Ovary (tissue), 9 donors: Measurements from ENCODE around the gene NUDT8. TPM values are rescaled to one million over a fixed set of nuclear protein-coding genes. Genes with fewer than 3 reads are reported as not detected.

ENCODE experiments used
- DNase-seq, 5 donors: peaks; one replicate each; pipeline ENCODE4 v3.0.0-alpha.2; 2019 to 2020
- H3K27ac ChIP-seq, 2 donors: fragments of 200-600 bp; one replicate each; pipeline versions ENCODE4 v1.5.1 to v1.8.0; 2019 to 2022
- H3K27me3 ChIP-seq: fragments of 200-600 bp; one replicate; pipeline ENCODE4 v1.8.0; 2022
- H3K36me3 ChIP-seq: fragments of 200-600 bp; sonication (generic); one replicate; pipeline ENCODE4 v1.5.1; 2019
- H3K4me1 ChIP-seq: one replicate; pipeline ENCODE4 v1.8.1; 2013; ENCODE audit warnings: mild to moderate bottlenecking, moderate library complexity; ENCODE audit not compliant: insufficient read depth
- H3K4me3 ChIP-seq: fragments of 200-600 bp; sonication (generic); one replicate; pipeline ENCODE4 v1.5.1; 2017
- H3K9me3 ChIP-seq, 2 donors: fragments of 200-600 bp in 1 of 2; sonication (generic) in 1 of 2; one replicate each; pipeline versions ENCODE4 v1.5.1 to v1.8.1; 2013 to 2019; ENCODE audit warnings: mild to moderate bottlenecking in 1 of 2, moderate library complexity in 1 of 2
- EP300 ChIP-seq: sonication (generic); formaldehyde crosslinking; IDR thresholded peaks from one replicate; pipeline ENCODE4 v1.6.1; 2017; ENCODE audit warnings: antibody characterized with exemption
- POLR2A ChIP-seq: fragments of 450-650 bp; IDR thresholded peaks from one replicate; pipeline ENCODE4 v1.6.1; 2017; ENCODE audit warnings: antibody characterized with exemption, mild to moderate bottlenecking, moderate library complexity
- WGBS, 3 donors: extraction: QIAGEN DNeasy Blood & Tissue Kit in 1 of 3; methylation state at CpG; one replicate each; pipeline versions ENCODE4 v1.1.5 to v1.1.7; 2013 to 2017; 5-methylcytosine and 5-hydroxymethylcytosine counted together
- intact Hi-C, 4 donors: fragments of 100-400 bp; cut with DNase I; formaldehyde crosslinking; loops; one replicate each; pipeline versions ENCODE4 v1.11.0 to v1.15.1; 2022 to 2023
- polyA plus RNA-seq, 2 donors: library from polyadenylated mRNA; stranded (reverse); fragments of 200-250 nt in 1 of 2; fragments of 350-450 nt in 1 of 2; fragmentation: Illumina TruSeq in 1 of 2; extraction: RNeasy Lipid Tissue Mini Kit (QIAGEN cat#74804) in 1 of 2; gene quantifications; one replicate each; pipeline ENCODE4 v1.2.3, GENCODE V29; 2013 to 2014
- total RNA-seq, 7 donors: library from RNA; depleted of rRNA in 2 of 7; stranded (reverse); fragments of >200 nt in 2 of 7; fragmentation: NEBNext Ultra II Directional in 3 of 7; extraction: Animal tissue kit (Norgen Biotek cat#: 25700) in 3 of 7; gene quantifications; one replicate each; pipeline versions ENCODE4 v1.1.0 to v1.2.4, GENCODE V29; 2016 to 2023
- TF ChIP-seq, protein P1 (sequence below), 3 donors: fragments of 450-650 bp in 2 of 3; fragments of 200-600 bp in 1 of 3; IDR thresholded peaks; one replicate each; pipeline versions ENCODE4 v1.5.1 to v1.8.0; 2016 to 2022; ENCODE audit warnings: antibody characterized with exemption in 3 of 3, mild to moderate bottlenecking in 1 of 3
- donor health status: DM: no; HTN: no; CAD: no; lungs with moderate emphysema.
- donor health status: DM: no; HTN: no; CAD: no.
- donor health status: Bipolar disorder and iron deficiency.
- donor health status: DM: yes; HTN: yes; CAD: no.
- donor health status: DM: no; HTN: no; CAD: no.
- donor health status: DM: yes; HTN: yes; CAD: no.

Gene NUDT8
- total and polyA plus RNA-seq, 9 donors, result 5.0 to 10.5 (median 7.3) TPM; not detected in 1

GRCh38 chr11:67673358-67673757, 43.6 kb upstream of the NUDT8 start:
- TF ChIP-seq, protein P1, sequence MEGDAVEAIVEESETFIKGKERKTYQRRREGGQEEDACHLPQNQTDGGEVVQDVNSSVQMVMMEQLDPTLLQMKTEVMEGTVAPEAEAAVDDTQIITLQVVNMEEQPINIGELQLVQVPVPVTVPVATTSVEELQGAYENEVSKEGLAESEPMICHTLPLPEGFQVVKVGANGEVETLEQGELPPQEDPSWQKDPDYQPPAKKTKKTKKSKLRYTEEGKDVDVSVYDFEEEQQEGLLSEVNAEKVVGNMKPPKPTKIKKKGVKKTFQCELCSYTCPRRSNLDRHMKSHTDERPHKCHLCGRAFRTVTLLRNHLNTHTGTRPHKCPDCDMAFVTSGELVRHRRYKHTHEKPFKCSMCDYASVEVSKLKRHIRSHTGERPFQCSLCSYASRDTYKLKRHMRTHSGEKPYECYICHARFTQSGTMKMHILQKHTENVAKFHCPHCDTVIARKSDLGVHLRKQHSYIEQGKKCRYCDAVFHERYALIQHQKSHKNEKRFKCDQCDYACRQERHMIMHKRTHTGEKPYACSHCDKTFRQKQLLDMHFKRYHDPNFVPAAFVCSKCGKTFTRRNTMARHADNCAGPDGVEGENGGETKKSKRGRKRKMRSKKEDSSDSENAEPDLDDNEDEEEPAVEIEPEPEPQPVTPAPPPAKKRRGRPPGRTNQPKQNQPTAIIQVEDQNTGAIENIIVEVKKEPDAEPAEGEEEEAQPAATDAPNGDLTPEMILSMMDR (IDR thresholded peaks at IDR 0.05), result no peak
- H3K9me3 ChIP-seq, result no peaks in the 10 kb centered on the region
- H3K27ac ChIP-seq, result no peak overlapping the region
- DNase-seq, result no peak
- no peaks in the 10 kb centered on the region for H3K4me1 ChIP-seq
- intact Hi-C loops, result no loop called here
- WGBS, 3 donors, result 75 to 84% (median 79%) methylated on average over 7 of the region's 7 CpGs
- no peak overlapping the region for H3K4me3 ChIP-seq
- no peaks in the 10 kb centered on the region for H3K36me3 ChIP-seq
- no peaks in the 10 kb centered on the region for H3K27me3 ChIP-seq

GRCh38 chr11:67671211-67671520, 41.4 kb upstream of the NUDT8 start:
- no peaks in the 10 kb centered on the region for H3K27me3 ChIP-seq
- no peaks in the 10 kb centered on the region for H3K4me1 ChIP-seq
- intact Hi-C loops, result no loop called here
- DNase-seq, result no peak
- TF ChIP-seq EP300, result no peak
- no peak for TF ChIP-seq POLR2A
- TF ChIP-seq, protein P1 (IDR thresholded peaks at IDR 0.05), result no peak
- H3K36me3 ChIP-seq, result no peaks in the 10 kb centered on the region
- no peak overlapping the region for H3K27ac ChIP-seq
- H3K9me3 ChIP-seq, result no peaks in the 10 kb centered on the region
- no peak overlapping the region for H3K4me3 ChIP-seq
- WGBS, 3 donors, result 46 to 56% (median 50%) methylated on average over 8 of the region's 8 CpGs

- WGBS, 3 donors, result 71 to 78% (median 76%) methylated on average over 22 to 23 of the region's 23 CpGs
- DNase-seq, result no peak
Observed at GRCh38 chr11:67670316-67671210, 40.8 kb upstream of the NUDT8 start.

GRCh38 chr11:67668192-67668551, 38.4 kb upstream of the NUDT8 start:
- DNase-seq, result no peak
- TF ChIP-seq EP300 (no peak), POLR2A (no peak)
- TF ChIP-seq, protein P1 (IDR thresholded peaks at IDR 0.05), result no peak
- Histone ChIP-seq H3K27me3 (no peaks in the 10 kb centered on the region), H3K36me3 (no peaks in the 10 kb centered on the region), H3K9me3 (no peaks in the 10 kb centered on the region), H3K4me1 (no peaks in the 10 kb centered on the region), H3K27ac (no peak overlapping the region), H3K4me3 (no peak overlapping the region)
- intact Hi-C loops, result no loop called here
- 48 to 53% (median 50%) methylated on average over 5 of the region's 5 CpGs for WGBS, 3 donors

More at GRCh38 chr11:67670316-67671210, 40.8 kb upstream of the NUDT8 start:
- Histone ChIP-seq H3K4me1 (no peaks in the 10 kb centered on the region), H3K27me3 (no peaks in the 10 kb centered on the region), H3K36me3 (no peaks in the 10 kb centered on the region), H3K9me3 (no peaks in the 10 kb centered on the region), H3K4me3 (no peak overlapping the region), H3K27ac (no peak overlapping the region)
- intact Hi-C loops, result no loop called here
- no peak for TF ChIP-seq POLR2A
- TF ChIP-seq, protein P1 (IDR thresholded peaks at IDR 0.05), result no peak
- no peak for TF ChIP-seq EP300
